ENCODE data around the gene MAP3K5.
"Not testable (repeated sequence)": the region's sequence is repeated elsewhere in the genome, so short reads cannot be mapped to it uniquely, and the experiment has no call there.

Gene MAP3K5

GRCh38 chr6:136772685-136773472 is 19.4 kb downstream of the MAP3K5 start:
- DNase-seq (ENCODE audit: low read depth), result no peak

GRCh38 chr6:136771306-136771705 is 21.0 kb downstream of the MAP3K5 start:
- DNase-seq (ENCODE audit: low read depth), result no peak

DNA sequence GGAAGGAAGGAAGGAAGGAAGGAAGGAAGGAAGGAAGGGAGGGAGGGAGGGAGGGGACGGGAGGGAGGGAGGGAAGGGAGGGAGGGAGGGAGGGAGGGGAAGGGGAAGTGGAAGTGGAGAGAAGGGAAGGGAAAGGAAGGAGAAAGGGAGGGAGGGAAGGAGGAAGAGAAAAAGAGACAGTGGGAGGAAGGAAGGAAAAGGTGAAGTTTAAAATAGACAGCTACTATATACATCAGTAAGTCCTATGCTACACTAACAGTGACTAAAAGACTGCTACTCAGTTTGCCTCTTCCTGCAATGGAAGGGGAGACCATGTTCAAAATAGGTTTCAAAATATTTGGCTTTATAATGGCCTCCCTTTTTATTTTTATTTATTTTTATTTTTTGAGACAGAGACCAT is 22.5 kb downstream of the MAP3K5 start:
- no peak for DNase-seq (ENCODE audit: low read depth)

DNA sequence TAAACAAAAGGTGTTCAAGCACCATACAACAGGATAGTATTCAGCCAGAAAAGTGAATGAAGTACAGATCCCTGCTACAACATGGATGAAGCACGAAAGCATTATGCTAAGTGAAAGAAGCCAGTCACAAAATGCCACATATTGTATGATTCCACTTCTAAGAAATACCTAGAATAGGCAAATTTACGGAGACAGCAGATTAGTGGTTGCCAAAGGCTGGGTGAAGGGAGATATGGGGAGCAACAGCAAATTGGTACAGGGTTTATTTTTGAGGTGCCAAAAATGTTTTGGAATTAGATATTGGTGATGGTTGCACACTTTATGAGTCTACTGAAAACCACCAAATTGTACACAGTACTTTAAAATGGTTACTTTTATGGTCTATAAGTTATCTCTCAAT is 23.2 kb downstream of the MAP3K5 start:
- no peak for DNase-seq (ENCODE audit: low read depth)

GRCh38 chr6:136767570-136768309 is 24.5 kb downstream of the MAP3K5 start:
- DNase-seq (ENCODE audit: low read depth), result no peak

DNA sequence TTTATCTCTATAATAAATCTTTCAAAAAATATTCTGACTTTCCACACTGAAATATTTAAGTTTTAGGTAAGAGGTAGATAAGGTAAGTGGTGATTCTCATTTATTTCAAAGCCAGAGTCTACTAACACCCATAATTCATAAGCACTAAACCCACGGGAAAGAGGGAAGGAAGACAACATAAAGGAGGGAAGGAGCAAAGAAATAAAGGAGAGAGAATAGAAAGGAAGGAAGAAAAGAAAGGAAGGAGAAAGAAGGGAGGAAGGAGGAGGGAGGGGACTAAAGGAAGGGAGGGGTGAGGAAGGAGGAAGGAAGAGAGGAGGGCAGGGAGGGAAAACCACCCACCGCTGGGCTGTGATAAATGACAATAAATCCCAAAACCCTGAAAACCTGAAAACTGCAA is 25.2 kb downstream of the MAP3K5 start:
- no peak for DNase-seq (ENCODE audit: low read depth)

DNA sequence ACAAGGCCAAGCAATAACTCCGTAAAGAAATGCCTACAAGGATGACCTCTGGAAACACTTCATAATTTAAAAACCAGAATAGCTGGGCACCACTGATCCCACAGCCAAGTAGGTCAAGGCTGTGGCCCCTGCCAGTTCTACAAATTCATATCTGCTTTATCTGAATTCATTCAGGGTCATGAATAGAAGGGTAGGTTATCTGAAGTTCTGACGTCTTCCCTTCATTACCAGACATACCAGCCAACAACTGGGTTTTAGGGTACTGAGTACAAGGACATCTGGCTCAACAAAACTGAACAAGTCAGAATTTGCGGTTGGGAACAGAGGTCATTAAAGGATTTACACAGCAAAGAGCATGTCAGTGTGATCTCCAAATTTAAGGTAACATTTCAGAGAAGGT is 26.0 kb downstream of the MAP3K5 start:
- DNase-seq (ENCODE audit: low read depth), result no peak

DNA sequence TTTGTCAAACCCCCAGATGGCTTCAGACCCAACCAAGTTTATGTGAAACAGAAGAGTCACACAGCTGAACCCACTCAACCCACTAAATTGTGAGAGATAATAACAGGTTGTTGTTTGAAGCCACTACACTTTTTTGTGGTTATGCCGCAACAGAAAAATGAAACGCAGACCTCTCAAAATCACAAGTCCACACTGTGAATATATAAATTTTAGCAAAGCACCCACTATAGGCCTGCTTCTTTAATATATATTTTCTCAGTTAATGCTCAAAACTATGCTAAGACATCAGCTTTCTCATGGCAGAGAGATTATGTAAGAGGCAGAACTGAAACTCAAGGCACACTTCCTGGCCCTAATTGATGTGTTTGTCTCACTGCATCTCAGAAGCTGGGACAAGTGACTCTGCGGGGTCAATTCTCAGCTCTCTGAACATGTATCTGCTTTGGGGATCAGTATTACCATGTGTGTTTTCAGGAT is 27.7 kb downstream of the MAP3K5 start:
- DNase-seq (ENCODE audit: low read depth), result no peak

- DNase-seq (ENCODE audit: low read depth), result no peak
Measured at GRCh38 chr6:136763716-136764516, 28.4 kb downstream of the MAP3K5 start.

GRCh38 chr6:136763255-136763654 is 29.0 kb downstream of the MAP3K5 start:
- no peak for DNase-seq (ENCODE audit: low read depth)

DNA sequence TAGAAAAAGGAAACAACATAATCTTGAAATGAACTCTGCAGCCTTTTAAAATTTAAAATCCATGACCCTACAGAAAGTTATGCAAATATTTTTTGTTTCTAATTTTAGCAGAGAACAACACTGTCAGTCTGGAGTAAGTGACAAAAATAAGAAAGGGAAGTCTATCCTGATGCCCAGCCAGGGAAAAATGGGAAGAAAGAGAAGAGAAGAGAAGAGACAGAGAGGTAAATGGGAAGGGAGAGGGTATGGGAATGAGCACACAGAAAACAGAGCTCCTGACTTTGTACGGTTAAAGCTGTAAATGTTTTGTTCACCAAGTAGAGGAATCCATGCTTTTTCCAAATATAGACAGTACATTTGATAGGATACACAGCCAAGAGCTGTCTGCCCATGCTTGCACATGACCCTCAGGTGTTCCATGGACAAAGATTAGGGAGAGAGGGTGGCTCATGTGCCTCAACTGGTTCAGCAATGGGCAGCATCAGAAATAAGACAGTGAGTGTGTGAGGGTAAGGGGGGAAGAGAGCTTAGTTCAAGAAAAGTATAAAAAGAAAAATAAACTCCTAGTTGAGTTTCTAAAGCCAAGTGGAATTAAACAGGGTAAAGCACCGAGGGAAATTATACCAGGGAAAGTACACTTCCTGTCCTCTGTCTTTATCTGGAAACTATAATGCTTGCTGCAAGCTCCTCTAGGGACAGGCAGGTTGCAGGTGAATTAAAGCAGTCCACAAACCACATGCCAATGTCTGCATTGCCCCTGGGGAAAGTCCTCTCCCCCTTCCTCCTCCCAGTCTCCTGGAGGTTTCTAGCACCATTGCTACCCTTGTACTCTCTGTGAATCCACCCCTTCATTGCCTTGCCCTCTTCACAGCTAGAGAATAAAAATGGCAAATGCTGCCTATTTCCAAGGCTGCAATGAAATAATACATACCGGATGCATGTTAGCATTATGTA is 30.0 kb downstream of the MAP3K5 start:
- DNase-seq (ENCODE audit: low read depth), result no peak

DNA sequence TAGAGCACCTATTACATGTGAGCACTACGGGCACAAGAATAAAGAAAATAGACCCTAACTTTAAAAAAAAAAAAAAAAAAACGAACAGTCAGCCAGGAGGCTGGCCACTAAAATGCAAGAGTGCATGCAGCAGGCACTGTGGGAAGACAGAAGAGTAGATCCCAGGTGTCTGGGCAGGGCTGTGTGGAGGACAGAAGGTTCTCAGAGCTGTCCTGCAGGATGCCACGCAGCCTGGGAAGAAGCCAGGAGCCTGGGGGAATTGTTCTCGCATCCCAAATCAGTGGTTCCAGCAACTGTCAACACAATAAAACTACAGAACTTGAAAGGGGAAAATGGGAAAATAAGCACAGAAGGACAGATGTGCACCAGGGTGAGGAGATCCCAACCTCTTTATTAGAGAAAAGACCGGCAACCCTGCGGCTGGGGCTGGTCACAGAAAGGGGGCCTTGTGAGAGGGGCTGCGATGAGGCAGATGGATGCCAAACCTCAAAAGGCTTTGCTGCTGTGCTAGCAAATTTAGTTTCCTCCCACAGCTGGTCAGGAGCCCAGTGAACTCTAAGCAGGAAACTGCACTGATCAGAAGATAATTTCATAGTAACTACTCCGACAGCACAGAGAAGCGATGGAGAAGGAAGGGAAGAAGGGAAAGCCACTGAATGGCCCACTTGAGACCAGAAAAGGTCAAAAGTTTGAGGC is 30.9 kb downstream of the MAP3K5 start:
- DNase-seq (ENCODE audit: low read depth), result no peak

DNA sequence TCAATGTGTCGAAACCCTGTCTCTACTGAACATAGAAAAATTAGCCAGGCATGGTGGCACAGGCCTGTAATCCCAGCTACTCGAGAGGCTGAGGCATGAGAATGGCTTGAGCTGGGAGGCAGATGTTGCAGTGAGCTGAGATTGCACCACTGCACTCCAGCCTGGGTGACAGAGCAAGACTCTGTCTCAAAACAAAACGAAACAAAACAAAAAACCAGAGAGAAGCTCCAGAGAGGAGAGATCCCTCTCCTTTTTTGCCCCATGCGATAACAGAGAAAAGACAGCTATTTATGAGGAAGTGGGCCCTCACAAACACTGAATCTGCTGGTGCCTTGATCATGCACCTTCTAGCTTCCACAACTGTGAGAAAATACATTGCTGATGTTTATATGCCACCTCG is 31.5 kb downstream of the MAP3K5 start:
- not testable (repeated sequence) for DNase-seq (ENCODE audit: low read depth)

GRCh38 chr6:136757150-136757549 is 35.1 kb downstream of the MAP3K5 start:
- no peak for DNase-seq (ENCODE audit: low read depth)

- DNase-seq (ENCODE audit: low read depth), result no peak
Measured at GRCh38 chr6:136754820-136755219, 37.5 kb downstream of the MAP3K5 start.

- DNase-seq (ENCODE audit: low read depth), result no peak
Measured at GRCh38 chr6:136753624-136754023, 38.7 kb downstream of the MAP3K5 start.

DNA sequence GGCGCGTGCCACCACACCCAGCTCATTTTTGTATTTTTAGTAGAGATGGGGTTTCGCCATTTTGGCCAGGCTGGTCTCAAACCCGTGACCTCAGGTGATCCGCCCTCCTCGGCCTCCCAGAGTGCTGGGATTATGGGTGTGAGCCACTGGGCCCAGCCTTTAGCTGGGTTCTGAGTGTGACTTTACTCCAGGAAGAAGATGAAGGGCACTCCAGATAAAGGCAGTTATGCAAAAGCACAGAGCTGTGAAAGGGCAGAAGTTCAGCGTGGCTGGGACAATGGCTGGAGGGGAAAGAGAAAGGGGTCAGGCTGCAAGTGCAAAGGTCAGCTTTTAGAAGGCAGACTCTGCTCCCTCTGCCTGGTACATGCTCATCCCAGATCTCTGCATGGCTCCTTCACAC is 39.7 kb downstream of the MAP3K5 start:
- no peak for DNase-seq (ENCODE audit: low read depth)

DNA sequence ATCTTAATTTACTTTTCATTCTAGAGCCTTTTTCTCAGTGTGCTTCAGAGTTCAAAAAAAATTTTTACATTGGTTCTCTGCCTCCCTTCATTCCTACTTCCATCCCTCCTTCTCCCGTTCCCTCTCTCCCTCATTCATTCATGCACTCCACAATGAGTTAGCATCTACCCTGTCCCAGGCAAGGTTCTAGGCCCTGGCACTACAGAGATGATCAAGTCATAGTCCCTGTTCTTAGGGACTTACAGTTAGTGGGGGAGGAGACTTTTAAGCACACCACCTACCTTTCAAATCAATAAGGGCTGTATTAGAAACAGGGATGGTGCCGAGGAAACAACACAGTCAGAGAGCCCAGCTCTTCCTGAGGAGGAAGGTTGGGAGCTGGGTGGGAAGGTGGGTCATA is 40.3 kb downstream of the MAP3K5 start:
- DNase-seq (ENCODE audit: low read depth), result no peak

GRCh38 chr6:136751522-136751956 is 40.7 kb downstream of the MAP3K5 start:
- DNase-seq (ENCODE audit: low read depth), result no peak

DNA sequence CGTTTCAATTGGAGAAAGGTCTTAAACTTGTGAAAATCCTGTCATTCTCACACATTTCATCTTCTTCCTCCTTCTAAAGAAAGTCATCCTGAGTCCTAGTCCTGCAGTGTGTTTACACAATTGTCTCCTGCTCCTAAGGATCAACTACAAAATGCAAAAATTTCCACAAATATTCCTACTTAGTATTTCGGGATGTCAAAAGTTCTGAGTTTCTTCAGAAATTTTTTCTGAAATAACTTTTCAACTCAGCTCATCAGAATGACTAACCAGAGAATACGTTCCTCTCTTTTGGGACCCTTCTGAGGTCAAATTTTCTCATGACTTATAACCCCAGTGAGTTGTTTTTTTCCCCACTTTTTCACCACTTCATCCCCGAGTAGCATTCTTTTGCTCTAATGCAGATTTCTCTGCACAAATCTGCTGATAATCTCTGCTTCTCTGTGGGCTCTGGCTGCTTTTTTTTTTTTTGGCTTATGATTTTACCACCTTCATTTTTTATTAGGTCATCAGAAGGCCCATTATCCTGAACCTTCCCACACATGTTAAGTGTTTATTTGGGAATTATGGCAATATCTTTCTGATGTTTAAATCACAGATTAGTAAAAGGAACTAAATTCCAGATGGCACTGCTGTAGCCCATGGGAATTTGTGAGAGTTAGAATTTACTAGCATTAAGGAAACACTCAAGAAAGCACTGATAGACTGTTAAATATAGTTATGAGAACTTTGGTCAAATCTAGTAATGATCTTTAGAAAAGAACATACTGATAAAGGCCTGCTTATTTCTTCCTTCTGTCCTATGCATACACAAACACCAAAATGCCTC is 41.4 kb downstream of the MAP3K5 start:
- no peak for DNase-seq (ENCODE audit: low read depth)
